Right atrium auricular region (tissue), 2 donors: ENCODE results near the gene TXNRD2. TPM values are rescaled to one million over a fixed set of nuclear protein-coding genes. Genes with fewer than 3 reads are reported as not detected.

Experiments
- DNase-seq: peaks from one replicate; pipeline ENCODE4 v3.0.0-alpha.2; 2019; ENCODE audit warnings: low spot score
- H3K27ac ChIP-seq, 2 donors: fragments of 200-600 bp; sonication (generic); 1 replicate in 1 of 2; 2 replicates in 1 of 2; pipeline ENCODE4 v1.5.1; 2016 to 2019
- H3K27me3 ChIP-seq, 2 donors: fragments of 200-600 bp; sonication (generic); one replicate each; pipeline versions ENCODE4 v1.5.1 to v1.6.0; 2017 to 2019
- H3K36me3 ChIP-seq: fragments of 200-600 bp; sonication (generic); one replicate; pipeline ENCODE4 v1.5.1; 2016
- H3K4me1 ChIP-seq, 2 donors: fragments of 200-600 bp; sonication (generic); one replicate each; pipeline versions ENCODE4 v1.5.1 to v1.6.0; 2017 to 2019
- H3K4me3 ChIP-seq, 2 donors: fragments of 200-600 bp; sonication (generic); 1 replicate in 1 of 2; 2 replicates in 1 of 2; pipeline ENCODE4 v1.5.1; 2017 to 2019; ENCODE audit warnings: mild to moderate bottlenecking in 1 of 2, moderate library complexity in 1 of 2
- H3K9me3 ChIP-seq, 2 donors: fragments of 200-600 bp; sonication (generic); one replicate each; pipeline ENCODE4 v1.5.1; 2019
- total RNA-seq, 2 donors: library from RNA; depleted of rRNA; stranded (reverse); fragments of >200 nt; gene quantifications; one replicate each; pipeline ENCODE4 v1.1.0, GENCODE V29; 2016
- TF ChIP-seq, protein P1 (sequence below), 2 donors: fragments of 200-600 bp; sonication (generic); IDR thresholded peaks; one replicate each; pipeline ENCODE4 v1.5.1; 2019; ENCODE audit warnings: antibody characterized with exemption in 2 of 2

Gene TXNRD2
- total RNA-seq, 2 donors from 2014 or later, result 16.2 to 18.4 TPM

DNA sequence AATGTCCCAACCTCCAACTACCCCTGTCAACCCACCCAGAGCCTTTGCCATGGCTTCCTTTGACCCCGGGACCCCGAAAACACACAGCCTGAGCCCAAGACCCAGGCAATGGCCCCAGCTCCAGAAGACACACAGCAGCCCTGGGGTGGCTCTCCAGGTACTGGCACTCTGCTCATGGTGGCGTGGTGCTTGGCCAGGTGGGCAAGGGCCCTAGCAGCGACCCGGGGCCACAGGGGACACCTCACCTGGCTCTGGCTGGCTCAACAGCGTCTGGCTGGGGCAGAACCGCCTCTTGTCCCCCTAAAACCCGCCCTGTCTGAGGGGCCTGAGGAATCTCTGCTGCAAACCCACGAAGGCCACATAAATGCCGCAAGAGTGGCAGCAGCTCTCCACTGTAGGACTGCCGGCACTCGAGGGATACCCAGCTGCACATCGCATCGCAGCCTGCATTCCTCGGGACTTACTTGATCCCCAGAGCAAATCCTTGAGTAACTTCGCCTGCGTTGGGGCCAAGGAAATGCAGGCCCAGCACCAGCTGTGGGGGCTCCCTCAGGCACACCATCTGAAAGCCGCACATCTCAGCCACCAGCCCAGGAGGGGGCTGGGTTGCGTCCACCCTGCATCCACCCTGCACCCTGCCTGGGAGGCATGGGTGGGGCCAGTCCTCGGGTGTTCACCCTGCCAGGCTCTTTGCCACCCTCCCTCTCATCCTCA lies 63.8 kb downstream of the TXNRD2 start:
- DNase-seq, result no peak

GRCh38 chr22:19876941-19877625 lies 64.5 kb downstream of the TXNRD2 start:
- Histone ChIP-seq H3K9me3 (no peaks in the 10 kb centered on the region), H3K27me3 (no peaks in the 10 kb centered on the region), H3K4me1 (peaks cover 0 to 44% of the 10 kb centered on the region in 2 donors), H3K4me3 (no peak overlapping the region), H3K36me3 (peaks cover 4% of the 10 kb centered on the region), H3K27ac (no peak overlapping the region)
- TF ChIP-seq, protein P1, sequence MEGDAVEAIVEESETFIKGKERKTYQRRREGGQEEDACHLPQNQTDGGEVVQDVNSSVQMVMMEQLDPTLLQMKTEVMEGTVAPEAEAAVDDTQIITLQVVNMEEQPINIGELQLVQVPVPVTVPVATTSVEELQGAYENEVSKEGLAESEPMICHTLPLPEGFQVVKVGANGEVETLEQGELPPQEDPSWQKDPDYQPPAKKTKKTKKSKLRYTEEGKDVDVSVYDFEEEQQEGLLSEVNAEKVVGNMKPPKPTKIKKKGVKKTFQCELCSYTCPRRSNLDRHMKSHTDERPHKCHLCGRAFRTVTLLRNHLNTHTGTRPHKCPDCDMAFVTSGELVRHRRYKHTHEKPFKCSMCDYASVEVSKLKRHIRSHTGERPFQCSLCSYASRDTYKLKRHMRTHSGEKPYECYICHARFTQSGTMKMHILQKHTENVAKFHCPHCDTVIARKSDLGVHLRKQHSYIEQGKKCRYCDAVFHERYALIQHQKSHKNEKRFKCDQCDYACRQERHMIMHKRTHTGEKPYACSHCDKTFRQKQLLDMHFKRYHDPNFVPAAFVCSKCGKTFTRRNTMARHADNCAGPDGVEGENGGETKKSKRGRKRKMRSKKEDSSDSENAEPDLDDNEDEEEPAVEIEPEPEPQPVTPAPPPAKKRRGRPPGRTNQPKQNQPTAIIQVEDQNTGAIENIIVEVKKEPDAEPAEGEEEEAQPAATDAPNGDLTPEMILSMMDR (IDR thresholded peaks at IDR 0.05), result no peak
- no peak for DNase-seq

More for the DNA sequence above, 63.8 kb downstream of the TXNRD2 start:
- Histone ChIP-seq H3K27ac (no peak overlapping the region), H3K4me1 (peaks cover 0 to 50% of the 10 kb centered on the region in 2 donors), H3K36me3 (peaks cover 5% of the 10 kb centered on the region), H3K4me3 (no peak overlapping the region), H3K9me3 (no peaks in the 10 kb centered on the region), H3K27me3 (no peaks in the 10 kb centered on the region)
- TF ChIP-seq, protein P1 (IDR thresholded peaks at IDR 0.05), result no peak

- DNase-seq, result no peak
- no peak overlapping the region for H3K4me3 ChIP-seq
Observed at GRCh38 chr22:19876314-19876940, 65.2 kb downstream of the TXNRD2 start.

GRCh38 chr22:19875531-19876313 lies 65.9 kb downstream of the TXNRD2 start:
- H3K4me3 ChIP-seq, result no peak overlapping the region
- no peak overlapping the region for H3K27ac ChIP-seq
- no peak for DNase-seq
- peaks cover 0 to 30% of the 10 kb centered on the region in 2 donors for H3K4me1 ChIP-seq
- peaks cover 4% of the 10 kb centered on the region for H3K36me3 ChIP-seq
- TF ChIP-seq, protein P1 (IDR thresholded peaks at IDR 0.05), result no peak
- no peaks in the 10 kb centered on the region for H3K9me3 ChIP-seq
- H3K27me3 ChIP-seq, result no peaks in the 10 kb centered on the region

More at GRCh38 chr22:19876314-19876940, 65.2 kb downstream of the TXNRD2 start:
- Histone ChIP-seq H3K36me3 (peaks cover 4% of the 10 kb centered on the region), H3K27me3 (no peaks in the 10 kb centered on the region), H3K4me1 (peaks cover 0 to 37% of the 10 kb centered on the region in 2 donors), H3K9me3 (no peaks in the 10 kb centered on the region), H3K27ac (no peak overlapping the region)
- TF ChIP-seq, protein P1 (IDR thresholded peaks at IDR 0.05), result no peak

- TF ChIP-seq, protein P1 (IDR thresholded peaks at IDR 0.05), result no peak
- H3K9me3 ChIP-seq, result no peaks in the 10 kb centered on the region
- H3K4me1 ChIP-seq, result peaks cover 0 to 26% of the 10 kb centered on the region in 2 donors
- no peak overlapping the region for H3K27ac ChIP-seq
- no peak for DNase-seq
- peaks cover 4% of the 10 kb centered on the region for H3K36me3 ChIP-seq
- no peak overlapping the region for H3K4me3 ChIP-seq
- H3K27me3 ChIP-seq, result no peaks in the 10 kb centered on the region
Observed at GRCh38 chr22:19875061-19875530, 66.5 kb downstream of the TXNRD2 start.
